ENCODE measurements around the gene NHLRC4.

Gene NHLRC4

GRCh38 chr16:560701-561412 is 5.9 kb upstream of the NHLRC4 start:
- no peaks in the 10 kb centered on the region for H3F3A ChIP-seq (ENCODE audit: control insufficient read depth, insufficient read depth)
- peaks cover 6% of the 10 kb centered on the region for H3K27me3 ChIP-seq (ENCODE audit: control insufficient read depth, low read length)
- no peaks in the 10 kb centered on the region for H3K36me3 ChIP-seq (ENCODE audit: control insufficient read depth, low read length)
- H3K9me2 ChIP-seq (replicated peaks; ENCODE audit: control insufficient read depth, low read length): no peaks in the 10 kb centered on the region
- no peak overlapping the region for H3K27ac ChIP-seq (ENCODE audit: low read depth, low read length)
- no peak overlapping the region for H3K4me3 ChIP-seq (ENCODE audit: low read length)
- H3K9me3 ChIP-seq (ENCODE audit: control insufficient read depth, insufficient read depth, low read length): no peaks in the 10 kb centered on the region
- no peaks in the 10 kb centered on the region for H4K20me1 ChIP-seq (ENCODE audit: control insufficient read depth, insufficient read depth, low read depth, low read length)
- no peaks in the 10 kb centered on the region for H3K79me2 ChIP-seq (ENCODE audit: control insufficient read depth, low read length)
- H3K4me2 ChIP-seq (ENCODE audit: low read length): no peak overlapping the region
- H3K4me1 ChIP-seq (ENCODE audit: control insufficient read depth, low read length): peaks cover 9% of the 10 kb centered on the region
- no peak for TF ChIP-seq CTCF (IDR thresholded peaks at IDR 0.05; ENCODE audit: low read depth, low read length, poor library complexity, severe bottlenecking)
- no peak for TF ChIP-seq EZH2phosphoT487 (IDR thresholded peaks at IDR 0.05; ENCODE audit: borderline replicate concordance, low read length)

- H3K9me3 ChIP-seq (ENCODE audit: control insufficient read depth, insufficient read depth, low read length): no peaks in the 10 kb centered on the region
- H3F3A ChIP-seq (ENCODE audit: control insufficient read depth, insufficient read depth): no peaks in the 10 kb centered on the region
- H4K20me1 ChIP-seq (ENCODE audit: control insufficient read depth, insufficient read depth, low read depth, low read length): no peaks in the 10 kb centered on the region
- H3K27ac ChIP-seq (ENCODE audit: low read depth, low read length): no peak overlapping the region
- no peak overlapping the region for H3K4me2 ChIP-seq (ENCODE audit: low read length)
- H3K4me3 ChIP-seq (ENCODE audit: low read length): no peak overlapping the region
- TF ChIP-seq CTCF (IDR thresholded peaks at IDR 0.05; ENCODE audit: low read depth, low read length, poor library complexity, severe bottlenecking): no peak
- no peak for TF ChIP-seq EZH2phosphoT487 (IDR thresholded peaks at IDR 0.05; ENCODE audit: borderline replicate concordance, low read length)
- peaks cover 6% of the 10 kb centered on the region for H3K27me3 ChIP-seq (ENCODE audit: control insufficient read depth, low read length)
- H3K36me3 ChIP-seq (ENCODE audit: control insufficient read depth, low read length): no peaks in the 10 kb centered on the region
- H3K4me1 ChIP-seq (ENCODE audit: control insufficient read depth, low read length): peaks cover 15% of the 10 kb centered on the region
- H3K9me2 ChIP-seq (replicated peaks; ENCODE audit: control insufficient read depth, low read length): no peaks in the 10 kb centered on the region
- no peaks in the 10 kb centered on the region for H3K79me2 ChIP-seq (ENCODE audit: control insufficient read depth, low read length)
These were observed 5.4 kb upstream of the NHLRC4 start for GRCh38 chr16:561413-561794.

- Histone ChIP-seq H3K4me1 (ENCODE audit: control insufficient read depth, low read length) (peaks cover 23% of the 10 kb centered on the region), H3K4me3 (ENCODE audit: low read length) (no peak overlapping the region), H3K79me2 (ENCODE audit: control insufficient read depth, low read length) (no peaks in the 10 kb centered on the region), H3K9me3 (ENCODE audit: control insufficient read depth, insufficient read depth, low read length) (no peaks in the 10 kb centered on the region), H3K27me3 (ENCODE audit: control insufficient read depth, low read length) (peaks cover 6% of the 10 kb centered on the region), H3K27ac (ENCODE audit: low read depth, low read length) (no peak overlapping the region), H3F3A (ENCODE audit: control insufficient read depth, insufficient read depth) (no peaks in the 10 kb centered on the region), H3K9me2 (replicated peaks; ENCODE audit: control insufficient read depth, low read length) (no peaks in the 10 kb centered on the region), H4K20me1 (ENCODE audit: control insufficient read depth, insufficient read depth, low read depth, low read length) (no peaks in the 10 kb centered on the region), H3K36me3 (ENCODE audit: control insufficient read depth, low read length) (no peaks in the 10 kb centered on the region), H3K4me2 (ENCODE audit: low read length) (no peak overlapping the region)
- TF ChIP-seq EZH2phosphoT487 (IDR thresholded peaks at IDR 0.05; ENCODE audit: borderline replicate concordance, low read length): no peak
- no peak for TF ChIP-seq CTCF (IDR thresholded peaks at IDR 0.05; ENCODE audit: low read depth, low read length, poor library complexity, severe bottlenecking)
These were observed 4.6 kb upstream of the NHLRC4 start for GRCh38 chr16:561957-562938.
